Measurements from ENCODE around the gene F11.
"Not testable (repeated sequence)": the region's sequence is repeated elsewhere in the genome, so short reads cannot be mapped to it uniquely, and the experiment has no call there.

F11 gene

GRCh38 chr4:186265683-186266652, at the start of gene F11:
TSS of gene F11 (plus strand) at chr4:186266189. CDS start at chr4:186267137, 948 bp downstream.
- DNase-seq = no peak

GRCh38 chr4:186216465-186217024, 49.4 kb upstream of the F11 start:
- DNase-seq = no peak

GRCh38 chr4:186217733-186218293, 48.2 kb upstream of the F11 start:
- no peak for DNase-seq

- no peak for DNase-seq
Measured at GRCh38 chr4:186221624-186222023, 44.4 kb upstream of the F11 start.

- DNase-seq = no peak
Measured at GRCh38 chr4:186225848-186226247, 40.1 kb upstream of the F11 start.

- no peak for DNase-seq
Measured at GRCh38 chr4:186226521-186227189, 39.3 kb upstream of the F11 start.

- no peak for DNase-seq
Measured at GRCh38 chr4:186227221-186227620, 38.8 kb upstream of the F11 start, which contains the start of gene KLKB1. TSS of gene KLKB1 (plus strand) at chr4:186227507. CDS start at chr4:186228196, 689 bp downstream.

- no peak for DNase-seq
Measured at GRCh38 chr4:186227744-186228513, 38.1 kb upstream of the F11 start.

- DNase-seq = no peak
Measured at GRCh38 chr4:186228514-186228894, 37.5 kb upstream of the F11 start.

- DNase-seq = no peak
Measured at GRCh38 chr4:186234367-186234766, 31.6 kb upstream of the F11 start.

GRCh38 chr4:186236126-186236525, 29.9 kb upstream of the F11 start:
- no peak for DNase-seq

- DNase-seq = no peak
Measured at GRCh38 chr4:186240452-186240847, 25.5 kb upstream of the F11 start.

- no peak for DNase-seq
Measured at GRCh38 chr4:186240848-186241491, 25.0 kb upstream of the F11 start.

GRCh38 chr4:186241616-186242015, 24.4 kb upstream of the F11 start:
- DNase-seq = no peak

- not testable (repeated sequence) for DNase-seq
Measured at GRCh38 chr4:186242031-186242430, 24.0 kb upstream of the F11 start.

GRCh38 chr4:186243331-186243730, 22.7 kb upstream of the F11 start:
- no peak for DNase-seq

- DNase-seq = no peak
Measured at GRCh38 chr4:186244835-186245234, 21.2 kb upstream of the F11 start.

GRCh38 chr4:186247062-186247752, 18.8 kb upstream of the F11 start:
- not testable (repeated sequence) for DNase-seq

- DNase-seq = no peak
Measured at GRCh38 chr4:186248643-186249042, 17.3 kb upstream of the F11 start.

GRCh38 chr4:186249785-186250754, 15.9 kb upstream of the F11 start:
- no peak for DNase-seq

All from activated CD4-positive, alpha-beta T cell treated with anti-CD3 and anti-CD28 coated beads for 1 hour (primary cell).